K562 (cell line): ENCODE measurements around the gene FSTL4. TPM values are rescaled to one million over a fixed set of nuclear protein-coding genes. Genes with fewer than 3 reads are reported as not detected.
A peak's percentile ranks its signal among the peaks of the same experiment; 100 is the strongest.

Experiments used
- ATAC-seq: fragments of 200-7000 bp; cut with Tn5 transposase; 3 replicates; pipeline ENCODE4 v1.9.1; 2020; ENCODE audit warnings: moderate library complexity
- BruUV-seq: library from RNA; stranded (reverse); fragments of 400-500 nt; replicated peaks from 2 replicates; lab custom pipeline; 2021; lab: Mats Ljungman, UMichigan
- CTCF ChIA-PET: fragments of 300-600 bp; formaldehyde crosslinking; extraction: SDS; loops from one replicate; lab custom pipeline; 2021; ENCODE audit warnings: low intra/inter-chr PET ratio; lab: Yijun Ruan, JAX
- POLR2A ChIA-PET: fragments of 300-600, 350-650 bp; sonication (Branson Sonifier 250); formaldehyde crosslinking; extraction: SDS; loops from one replicate; lab custom pipeline; 2021; ENCODE audit warnings: antibody characterized with exemption, inconsistent platforms; lab: Yijun Ruan, JAX
- DNase-seq, 4 experiments: peaks; one replicate each; pipeline versions ENCODE4 v3.0.0 to v3.0.0-alpha.2; 2011 to 2018; ENCODE audit warnings: low spot score in 3 of 4, mixed read lengths in 3 of 4; ENCODE audit errors: extremely low read depth in 1 of 4
- FAIRE-seq: peaks from 2 replicates; lab custom pipeline; 2011; peaks lifted over from hg19 to GRCh38; lab: Jason Lieb, UNC
- H2AFZ ChIP-seq: 2 replicates; pipeline ENCODE4 v1.6.0; 2011; ENCODE audit warnings: low read depth, low read length, control low read depth, inconsistent platforms
- H3K27ac ChIP-seq: fragments of 200-600 bp; 3 replicates; pipeline ENCODE4 v1.8.0; 2011; ENCODE audit warnings: low read depth, mild to moderate bottlenecking, control low read depth, inconsistent platforms, low read length, moderate library complexity, mixed read lengths; ENCODE audit errors: extremely low read depth
- H3K27me3 ChIP-seq, 2 experiments: fragments of 300-600 bp in 1 of 2; 2 replicates in 1 of 2; 3 replicates in 1 of 2; pipeline versions ENCODE4 v1.6.0 to v1.8.0; 2011; ENCODE audit warnings: inconsistent platforms in 2 of 2, low read length in 2 of 2, mild to moderate bottlenecking in 1 of 2, mixed read lengths in 1 of 2, moderate library complexity in 1 of 2; ENCODE audit not compliant: control insufficient read depth in 2 of 2, insufficient read depth in 2 of 2
- H3K36me3 ChIP-seq: fragments of 300-600 bp; 3 replicates; pipeline ENCODE4 v1.8.0; 2011; ENCODE audit warnings: mild to moderate bottlenecking, low read length, inconsistent platforms; ENCODE audit not compliant: control insufficient read depth, insufficient read depth
- H3K4me1 ChIP-seq, 2 experiments: fragments of 200-600 bp in 1 of 2; replicated peaks in 1 of 2; 2 replicates in 1 of 2; 3 replicates in 1 of 2; pipeline versions ENCODE4 v1.5.1 to v1.8.0; 2011; ENCODE audit warnings: inconsistent platforms in 2 of 2, low read length in 2 of 2, mild to moderate bottlenecking in 1 of 2, mixed read lengths in 1 of 2, moderate library complexity in 1 of 2; ENCODE audit not compliant: control insufficient read depth in 2 of 2, insufficient read depth in 2 of 2
- H3K4me2 ChIP-seq: 2 replicates; pipeline ENCODE4 v1.6.1; 2011; ENCODE audit warnings: low read length, control low read depth, inconsistent platforms, mixed read lengths; ENCODE audit not compliant: insufficient read depth
- H3K4me3 ChIP-seq: fragments of 200-600 bp; sonication (generic), shearing (Covaris generic); 2 replicates; pipeline ENCODE4 v1.5.1; 2016; ENCODE audit warnings: control low read depth, inconsistent platforms
- H3K79me2 ChIP-seq: fragments of 200-600 bp; 3 replicates; pipeline ENCODE4 v1.8.0; 2011; ENCODE audit warnings: low read length, inconsistent platforms; ENCODE audit not compliant: control insufficient read depth, insufficient read depth
- H3K9ac ChIP-seq, 2 experiments: 2 replicates each; pipeline versions ENCODE4 v1.6.0 to v1.6.1; 2011; ENCODE audit warnings: low read depth in 2 of 2, low read length in 2 of 2, control low read depth in 1 of 2, inconsistent platforms in 1 of 2, mild to moderate bottlenecking in 1 of 2, mixed read lengths in 1 of 2; ENCODE audit not compliant: insufficient read depth in 1 of 2
- H3K9me1 ChIP-seq: one replicate; pipeline ENCODE4 v1.6.0; 2011; ENCODE audit warnings: inconsistent platforms, mild to moderate bottlenecking, low read length, moderate library complexity; ENCODE audit not compliant: control insufficient read depth, insufficient read depth
- H3K9me3 ChIP-seq: replicated peaks from 2 replicates; pipeline ENCODE4 v1.5.1; 2011; ENCODE audit warnings: low read depth, low read length, inconsistent platforms; ENCODE audit not compliant: control insufficient read depth, insufficient read depth
- H4K20me1 ChIP-seq: replicated peaks from 2 replicates; pipeline ENCODE4 v1.6.1; 2011; ENCODE audit warnings: low read length, inconsistent platforms, mixed read lengths; ENCODE audit not compliant: control insufficient read depth, insufficient read depth
- EWSR1 ChIP-seq: fragments of 450-650 bp; IDR thresholded peaks from 2 replicates; pipeline ENCODE4 v1.6.1; 2018; ENCODE audit warnings: borderline replicate concordance, mild to moderate bottlenecking, low read depth, moderate library complexity; ENCODE audit not compliant: partially characterized antibody
- GABPB1 ChIP-seq: sonication (generic); formaldehyde crosslinking; IDR thresholded peaks from 2 replicates; pipeline ENCODE4 v1.8.0; 2022; ENCODE audit warnings: mild to moderate bottlenecking, missing genetic modification reagents
- KLF10 ChIP-seq: fragments of 250-450 bp; sonication (Bioruptor Pico); IDR thresholded peaks from 2 replicates; pipeline ENCODE4 v1.6.1; 2021; ENCODE audit warnings: matching md5 sums
- POLR2B ChIP-seq: fragments of 450-650 bp; IDR thresholded peaks from 2 replicates; pipeline ENCODE4 v1.6.1; 2018; ENCODE audit warnings: low read depth; ENCODE audit not compliant: partially characterized antibody
- RAD51 ChIP-seq: fragments of 450-650 bp; IDR thresholded peaks from 2 replicates; pipeline ENCODE4 v1.7.1; 2016; ENCODE audit warnings: low read depth, mild to moderate bottlenecking, borderline replicate concordance
- ZNF165 ChIP-seq: fragments of 250-450 bp; sonication (Bioruptor Pico); IDR thresholded peaks from 2 replicates; pipeline ENCODE4 v1.4.0; 2020; ENCODE audit warnings: borderline replicate concordance
- ZSCAN29 ChIP-seq: fragments of 450-650 bp; IDR thresholded peaks from 2 replicates; pipeline ENCODE4 v1.6.1; 2017
- WGBS: fragments of 100-300 bp; shearing (Covaris generic); methylation state at CpG from one replicate; pipeline ENCODE4 v1.1.6; 2016; ENCODE audit warnings: low coverage, mixed read lengths; ENCODE audit not compliant: insufficient coverage; ENCODE audit errors: missing lambda C conversion rate; 5-methylcytosine and 5-hydroxymethylcytosine counted together
- in situ Hi-C: fragments of 300-500 bp; cut with MboI; formaldehyde crosslinking; loops from 4 replicates; pipeline ENCODE4 v1.15.0; 2018; ENCODE audit warnings: inconsistent platforms, mixed read lengths
- intact Hi-C: fragments of 100-400 bp; cut with micrococcal nuclease; formaldehyde crosslinking; loops from 2 replicates; pipeline ENCODE4 v1.14.2; 2022
- polyA plus RNA-seq, 8 experiments: library from polyadenylated mRNA; depleted of rRNA in 4 of 8; stranded (reverse) in 5 of 8; unstranded in 3 of 8; fragments of >200 nt; fragmentation: Nextera tagmentation in 2 of 8; fragmentation: Illumina TruSeq in 1 of 8; extraction: Ambion mirVana in 2 of 8; extraction: Trizol in 1 of 8; gene quantifications; 2 replicates each; pipeline versions ENCODE4 v1.2.1 to v1.2.3, GENCODE V29; 2011 to 2014; ENCODE audit warnings: inconsistent platforms in 1 of 8, missing spikeins in 1 of 8
- total RNA-seq, 7 experiments: library from RNA; depleted of rRNA in 6 of 7; stranded (reverse); fragments of >200 nt in 6 of 7; fragmentation: Illumina TruSeq in 2 of 7; extraction: Trizol in 2 of 7; gene quantifications; 2 replicates each; pipeline versions ENCODE4 v1.2.1 to v1.2.3, GENCODE V29; 2011 to 2021; ENCODE audit warnings: low replicate concordance in 1 of 7
- TF ChIP-seq, protein P1 (sequence below): fragments of 250-450 bp; sonication (Bioruptor Pico); IDR thresholded peaks from 2 replicates; pipeline ENCODE4 v1.4.0; 2020; ENCODE audit warnings: mild to moderate bottlenecking, moderate library complexity
- TF ChIP-seq, protein P2 (sequence below): fragments of 450-650 bp; IDR thresholded peaks from 2 replicates; pipeline ENCODE4 v1.6.1; 2016; ENCODE audit warnings: low read depth
- TF ChIP-seq, protein P3 (sequence below): fragments of 450-650 bp; formaldehyde crosslinking; IDR thresholded peaks from 2 replicates; pipeline ENCODE4 v1.4.0; 2020; ENCODE audit warnings: mild to moderate bottlenecking, mixed read lengths

Gene FSTL4
- total and polyA plus RNA-seq, 9 of the 15 experiments (the other 6 are each of a cell fraction or from before 2014, with no cell fraction given) = 0.08 to 0.18 (median 0.10) TPM; not detected in 5

DNA sequence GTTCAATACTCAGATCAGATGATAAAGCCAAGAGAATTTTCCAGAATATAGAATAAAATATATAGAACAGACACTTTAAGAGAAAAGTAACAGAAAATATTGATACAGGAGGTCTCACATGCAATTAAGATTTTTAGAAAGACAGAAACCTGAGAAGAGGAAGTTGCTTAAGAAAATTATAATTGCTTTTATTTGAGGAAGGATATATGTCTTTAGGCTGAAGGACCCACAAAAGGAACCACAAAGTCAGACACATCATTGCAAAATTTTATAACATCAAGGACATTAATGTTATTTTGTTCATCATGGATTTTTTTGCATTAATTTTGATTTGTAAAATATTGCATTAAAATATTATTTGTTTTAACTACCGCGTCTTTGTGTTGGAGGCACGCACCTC, 141.5 kb downstream of the FSTL4 start (continued):
- TF ChIP-seq POLR2B (no peak), GABPB1 (CRISPR knock-in tag) (no peak)

DNA sequence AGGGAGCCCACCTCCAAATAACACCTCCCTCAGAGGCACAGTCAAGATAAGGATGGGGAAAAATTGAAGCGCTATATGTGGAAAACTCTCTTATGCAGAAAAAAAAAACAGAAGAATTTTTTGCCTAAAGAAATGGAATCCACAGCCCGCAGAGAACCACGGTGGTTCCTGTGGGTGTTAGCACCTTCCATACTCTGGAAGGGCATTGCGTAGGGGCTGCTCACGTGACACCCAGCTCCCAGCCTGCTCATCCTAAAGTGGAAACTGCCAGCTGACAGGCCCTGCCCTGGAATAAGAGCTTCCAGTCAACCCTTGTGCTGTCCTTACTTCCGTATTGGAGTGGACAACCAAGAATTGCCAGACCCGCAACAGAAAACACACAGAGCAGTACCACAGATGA, 142.5 kb downstream of the FSTL4 start:
- no peaks in the 10 kb centered on the region for H3K36me3 ChIP-seq
- H3K4me3 ChIP-seq = no peak overlapping the region
- no peak overlapping the region for H3K9ac ChIP-seq
- no peaks in the 10 kb centered on the region for H3K79me2 ChIP-seq
- no peaks in the 10 kb centered on the region; a peak in 2 of 5 replicates for H3K4me1 ChIP-seq
- no peak overlapping the region for H2AFZ ChIP-seq
- FAIRE-seq (no peak), DNase-seq (no peak), ATAC-seq (no peak)
- intact Hi-C loops = loop anchor here (10.0 kb wide), 1 partner anchor 105 kb away; no protein-coding TSS in a partner anchor
- no peaks in the 10 kb centered on the region for H3K9me3 ChIP-seq
- POLR2A ChIA-PET = no interaction called here
- H3K9me1 ChIP-seq = no peaks in the 10 kb centered on the region
- CTCF ChIA-PET = no interaction called here
- peaks cover 20 to 55% of the 10 kb centered on the region in 2 experiments for H3K27me3 ChIP-seq
- H3K27ac ChIP-seq = no peak overlapping the region
- H3K4me2 ChIP-seq = no peak overlapping the region
- no peaks in the 10 kb centered on the region for H4K20me1 ChIP-seq
- 1% methylated on average over 7 of the region's 7 CpGs for WGBS
- no TSS peak for BruUV-seq
- in situ Hi-C loops = loop anchor here (25.0 kb wide), 1 partner anchor 358 kb away; no protein-coding TSS in a partner anchor
- TF ChIP-seq ZSCAN29 (no peak), ZNF165 (CRISPR knock-in tag) (no peak), RAD51 (no peak), EWSR1 (no peak), KLF10 (CRISPR knock-in tag) (no peak)
- TF ChIP-seq, protein P1, sequence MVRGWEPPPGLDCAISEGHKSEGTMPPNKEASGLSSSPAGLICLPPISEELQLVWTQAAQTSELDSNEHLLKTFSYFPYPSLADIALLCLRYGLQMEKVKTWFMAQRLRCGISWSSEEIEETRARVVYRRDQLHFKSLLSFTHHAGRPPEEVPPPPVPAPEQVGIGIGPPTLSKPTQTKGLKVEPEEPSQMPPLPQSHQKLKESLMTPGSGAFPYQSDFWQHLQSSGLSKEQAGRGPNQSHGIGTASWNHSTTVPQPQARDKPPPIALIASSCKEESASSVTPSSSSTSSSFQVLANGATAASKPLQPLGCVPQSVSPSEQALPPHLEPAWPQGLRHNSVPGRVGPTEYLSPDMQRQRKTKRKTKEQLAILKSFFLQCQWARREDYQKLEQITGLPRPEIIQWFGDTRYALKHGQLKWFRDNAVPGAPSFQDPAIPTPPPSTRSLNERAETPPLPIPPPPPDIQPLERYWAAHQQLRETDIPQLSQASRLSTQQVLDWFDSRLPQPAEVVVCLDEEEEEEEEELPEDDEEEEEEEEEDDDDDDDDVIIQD = no peak
- TF ChIP-seq, protein P2, sequence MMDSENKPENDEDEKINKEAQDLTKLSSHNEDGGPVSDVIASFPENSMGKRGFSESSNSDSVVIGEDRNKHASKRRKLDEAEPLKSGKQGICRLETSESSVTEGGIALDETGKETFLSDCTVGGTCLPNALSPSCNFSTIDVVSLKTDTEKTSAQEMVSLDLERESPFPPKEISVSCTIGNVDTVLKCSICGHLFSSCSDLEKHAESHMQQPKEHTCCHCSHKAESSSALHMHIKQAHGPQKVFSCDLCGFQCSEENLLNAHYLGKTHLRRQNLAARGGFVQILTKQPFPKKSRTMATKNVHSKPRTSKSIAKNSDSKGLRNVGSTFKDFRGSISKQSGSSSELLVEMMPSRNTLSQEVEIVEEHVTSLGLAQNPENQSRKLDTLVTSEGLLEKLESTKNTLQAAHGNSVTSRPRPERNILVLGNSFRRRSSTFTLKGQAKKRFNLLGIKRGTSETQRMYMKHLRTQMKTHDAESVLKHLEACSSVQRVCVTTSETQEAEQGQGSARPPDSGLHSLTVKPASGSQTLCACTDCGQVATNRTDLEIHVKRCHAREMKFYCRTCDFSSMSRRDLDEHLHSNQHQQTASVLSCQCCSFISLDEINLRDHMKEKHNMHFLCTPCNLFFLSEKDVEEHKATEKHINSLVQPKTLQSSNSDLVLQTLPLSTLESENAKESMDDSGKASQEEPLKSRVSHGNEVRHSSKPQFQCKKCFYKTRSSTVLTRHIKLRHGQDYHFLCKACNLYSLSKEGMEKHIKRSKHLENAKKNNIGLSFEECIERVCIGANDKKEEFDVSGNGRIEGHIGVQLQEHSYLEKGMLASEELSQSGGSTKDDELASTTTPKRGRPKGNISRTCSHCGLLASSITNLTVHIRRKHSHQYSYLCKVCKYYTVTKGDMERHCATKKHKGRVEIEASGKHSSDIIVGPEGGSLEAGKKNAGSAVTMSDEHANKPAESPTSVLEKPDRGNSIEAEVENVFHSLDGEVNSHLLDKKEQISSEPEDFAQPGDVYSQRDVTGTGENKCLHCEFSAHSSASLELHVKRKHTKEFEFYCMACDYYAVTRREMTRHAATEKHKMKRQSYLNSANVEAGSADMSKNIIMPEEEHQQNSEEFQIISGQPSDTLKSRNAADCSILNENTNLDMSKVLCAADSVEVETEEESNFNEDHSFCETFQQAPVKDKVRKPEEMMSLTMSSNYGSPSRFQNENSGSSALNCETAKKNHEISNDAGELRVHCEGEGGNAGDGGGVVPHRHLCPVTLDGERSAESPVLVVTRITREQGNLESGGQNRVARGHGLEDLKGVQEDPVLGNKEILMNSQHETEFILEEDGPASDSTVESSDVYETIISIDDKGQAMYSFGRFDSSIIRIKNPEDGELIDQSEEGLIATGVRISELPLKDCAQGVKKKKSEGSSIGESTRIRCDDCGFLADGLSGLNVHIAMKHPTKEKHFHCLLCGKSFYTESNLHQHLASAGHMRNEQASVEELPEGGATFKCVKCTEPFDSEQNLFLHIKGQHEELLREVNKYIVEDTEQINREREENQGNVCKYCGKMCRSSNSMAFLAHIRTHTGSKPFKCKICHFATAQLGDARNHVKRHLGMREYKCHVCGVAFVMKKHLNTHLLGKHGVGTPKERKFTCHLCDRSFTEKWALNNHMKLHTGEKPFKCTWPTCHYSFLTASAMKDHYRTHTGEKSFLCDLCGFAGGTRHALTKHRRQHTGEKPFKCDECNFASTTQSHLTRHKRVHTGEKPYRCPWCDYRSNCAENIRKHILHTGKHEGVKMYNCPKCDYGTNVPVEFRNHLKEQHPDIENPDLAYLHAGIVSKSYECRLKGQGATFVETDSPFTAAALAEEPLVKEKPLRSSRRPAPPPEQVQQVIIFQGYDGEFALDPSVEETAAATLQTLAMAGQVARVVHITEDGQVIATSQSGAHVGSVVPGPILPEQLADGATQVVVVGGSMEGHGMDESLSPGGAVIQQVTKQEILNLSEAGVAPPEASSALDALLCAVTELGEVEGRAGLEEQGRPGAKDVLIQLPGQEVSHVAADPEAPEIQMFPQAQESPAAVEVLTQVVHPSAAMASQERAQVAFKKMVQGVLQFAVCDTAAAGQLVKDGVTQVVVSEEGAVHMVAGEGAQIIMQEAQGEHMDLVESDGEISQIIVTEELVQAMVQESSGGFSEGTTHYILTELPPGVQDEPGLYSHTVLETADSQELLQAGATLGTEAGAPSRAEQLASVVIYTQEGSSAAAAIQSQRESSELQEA = no peak
- TF ChIP-seq, protein P3, sequence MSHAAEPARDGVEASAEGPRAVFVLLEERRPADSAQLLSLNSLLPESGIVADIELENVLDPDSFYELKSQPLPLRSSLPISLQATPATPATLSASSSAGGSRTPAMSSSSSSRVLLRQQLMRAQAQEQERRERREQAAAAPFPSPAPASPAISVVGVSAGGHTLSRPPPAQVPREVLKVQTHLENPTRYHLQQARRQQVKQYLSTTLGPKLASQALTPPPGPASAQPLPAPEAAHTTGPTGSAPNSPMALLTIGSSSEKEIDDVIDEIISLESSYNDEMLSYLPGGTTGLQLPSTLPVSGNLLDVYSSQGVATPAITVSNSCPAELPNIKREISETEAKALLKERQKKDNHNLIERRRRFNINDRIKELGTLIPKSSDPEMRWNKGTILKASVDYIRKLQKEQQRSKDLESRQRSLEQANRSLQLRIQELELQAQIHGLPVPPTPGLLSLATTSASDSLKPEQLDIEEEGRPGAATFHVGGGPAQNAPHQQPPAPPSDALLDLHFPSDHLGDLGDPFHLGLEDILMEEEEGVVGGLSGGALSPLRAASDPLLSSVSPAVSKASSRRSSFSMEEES = peak; percentile 11; the same call in 1 of the 2 replicates
